Cardiac muscle cell (in vitro differentiated cells and primary cell): Measurements from ENCODE around the gene ERI3. TPM values are rescaled to one million over a fixed set of nuclear protein-coding genes. Genes with fewer than 3 reads are reported as not detected.

Experiments used
- DNase-seq, 2 donors: peaks; one replicate each; pipeline versions ENCODE4 v3.0.0 to v3.0.0-alpha.2; 2010 to 2017; ENCODE audit warnings: low read depth in 1 of 2, low spot score in 1 of 2
- H3K27ac ChIP-seq: fragments of 200-600 bp; sonication (generic); 2 replicates; pipeline ENCODE4 v1.5.1; 2016
- H3K27me3 ChIP-seq: fragments of 200-600 bp; sonication (generic); 2 replicates; pipeline ENCODE4 v1.6.0; 2016; ENCODE audit warnings: control low read depth
- H3K36me3 ChIP-seq: fragments of 200-600 bp; sonication (generic); 2 replicates; pipeline ENCODE4 v1.5.1; 2016; ENCODE audit warnings: control low read depth
- H3K4me1 ChIP-seq: fragments of 200-600 bp; sonication (generic); 2 replicates; pipeline ENCODE4 v1.8.1; 2017; ENCODE audit warnings: low read depth, mild to moderate bottlenecking, mixed run types
- H3K4me3 ChIP-seq: fragments of 200-600 bp; sonication (generic); 2 replicates; pipeline ENCODE4 v1.5.1; 2016; ENCODE audit warnings: mild to moderate bottlenecking
- H3K9me3 ChIP-seq: fragments of 200-600 bp; sonication (generic); 2 replicates; pipeline ENCODE4 v1.5.1; 2017; ENCODE audit warnings: low read depth, mild to moderate bottlenecking, control low read depth
- CTCF ChIP-seq: IDR thresholded peaks from 2 replicates; pipeline ENCODE4 v1.5.1; 2012; ENCODE audit warnings: low read depth, mild to moderate bottlenecking, low read length
- polyA plus RNA-seq: library from polyadenylated mRNA; unstranded; fragments of >200 nt; fragmentation: Nextera tagmentation; extraction: Ambion mirVana; gene quantifications from 2 replicates; pipeline ENCODE4 v1.2.1, GENCODE V29; 2016
- total RNA-seq: library from RNA; depleted of rRNA; stranded (reverse); fragments of >200 nt; gene quantifications from 2 replicates; pipeline ENCODE4 v1.2.3, GENCODE V29; 2016

Gene ERI3
- total and polyA plus RNA-seq, 2 experiments from 2014 or later, result 92.1 to 151 TPM

GRCh38 chr1:44303532-44303931 is 51.5 kb downstream of the ERI3 start:
- Histone ChIP-seq H3K4me3 (no peak overlapping the region), H3K27ac (peak overlapping the region; percentile 30), H3K36me3 (peaks cover 13% of the 10 kb centered on the region), H3K27me3 (no peaks in the 10 kb centered on the region), H3K9me3 (no peaks in the 10 kb centered on the region), H3K4me1 (peaks cover 7% of the 10 kb centered on the region)
- DNase-seq, result no peak
- TF ChIP-seq CTCF, result no peak

- H3K4me3 ChIP-seq, result no peak overlapping the region
- TF ChIP-seq CTCF, result no peak
- H3K4me1 ChIP-seq, result peaks cover 3% of the 10 kb centered on the region
- no peak overlapping the region for H3K27ac ChIP-seq
- DNase-seq, result no peak
- no peaks in the 10 kb centered on the region for H3K27me3 ChIP-seq
- peaks cover 18% of the 10 kb centered on the region for H3K36me3 ChIP-seq
- H3K9me3 ChIP-seq, result no peaks in the 10 kb centered on the region
Measured at GRCh38 chr1:44302541-44302940, 52.5 kb downstream of the ERI3 start.

GRCh38 chr1:44301442-44301841 is 53.6 kb downstream of the ERI3 start:
- Histone ChIP-seq H3K36me3 (peaks cover 10% of the 10 kb centered on the region), H3K27ac (no peak overlapping the region), H3K9me3 (no peaks in the 10 kb centered on the region), H3K4me1 (peaks cover 5% of the 10 kb centered on the region), H3K27me3 (no peaks in the 10 kb centered on the region), H3K4me3 (no peak overlapping the region)
- DNase-seq, result no peak
- TF ChIP-seq CTCF, result no peak

GRCh38 chr1:44300852-44301251 is 54.2 kb downstream of the ERI3 start:
- Histone ChIP-seq H3K4me3 (no peak overlapping the region), H3K4me1 (peaks cover 5% of the 10 kb centered on the region), H3K27ac (no peak overlapping the region), H3K27me3 (no peaks in the 10 kb centered on the region), H3K36me3 (peaks cover 10% of the 10 kb centered on the region), H3K9me3 (no peaks in the 10 kb centered on the region)
- DNase-seq, result no peak
- no peak for TF ChIP-seq CTCF

GRCh38 chr1:44297695-44298400 is 57.2 kb downstream of the ERI3 start:
- H3K9me3 ChIP-seq, result no peaks in the 10 kb centered on the region
- no peak overlapping the region for H3K4me3 ChIP-seq
- H3K27me3 ChIP-seq, result no peaks in the 10 kb centered on the region
- no peak overlapping the region for H3K27ac ChIP-seq
- DNase-seq, result no peak
- TF ChIP-seq CTCF, result no peak
- H3K36me3 ChIP-seq, result peaks cover 5% of the 10 kb centered on the region
- H3K4me1 ChIP-seq, result peaks cover 11% of the 10 kb centered on the region

GRCh38 chr1:44296806-44297205 is 58.3 kb downstream of the ERI3 start:
- Histone ChIP-seq H3K4me1 (peaks cover 22% of the 10 kb centered on the region), H3K9me3 (no peaks in the 10 kb centered on the region), H3K27ac (peak overlapping the region; percentile 22), H3K4me3 (no peak overlapping the region), H3K36me3 (peaks cover 5% of the 10 kb centered on the region), H3K27me3 (no peaks in the 10 kb centered on the region)
- TF ChIP-seq CTCF, result no peak
- no peak for DNase-seq
